Kidney (tissue), 14 donors: ENCODE measurements around the gene PRR11. TPM values are rescaled to one million over a fixed set of nuclear protein-coding genes. Genes with fewer than 3 reads are reported as not detected.

Experiments
- DNase-seq, 5 donors: peaks; one replicate each; pipeline ENCODE4 v3.0.0-alpha.2; 2013 to 2020
- FAIRE-seq: peaks from 2 replicates; lab custom pipeline; 2012; peaks lifted over from hg19 to GRCh38; lab: Jason Lieb, UNC
- H3K27ac ChIP-seq, 2 donors: one replicate each; pipeline ENCODE4 v1.7.0; 2013; ENCODE audit warnings: low read depth in 2 of 2, low read length in 2 of 2, inconsistent platforms in 1 of 2
- H3K27me3 ChIP-seq: one replicate; pipeline ENCODE4 v1.7.1; 2013; ENCODE audit warnings: low read length, inconsistent platforms; ENCODE audit not compliant: control insufficient read depth, insufficient read depth
- H3K36me3 ChIP-seq, 3 donors: one replicate each; pipeline versions ENCODE4 v1.7.0 to v1.7.1; 2013; ENCODE audit warnings: low read length in 3 of 3, control low read depth in 1 of 3, inconsistent platforms in 1 of 3; ENCODE audit not compliant: insufficient read depth in 3 of 3, control insufficient read depth in 2 of 3
- H3K4me1 ChIP-seq, 3 donors: one replicate each; pipeline versions ENCODE4 v1.7.0 to v1.7.1; 2013; ENCODE audit warnings: low read length in 3 of 3, inconsistent platforms in 1 of 3, low read depth in 1 of 3; ENCODE audit not compliant: control insufficient read depth in 2 of 3, insufficient read depth in 2 of 3
- H3K4me3 ChIP-seq, 3 donors: one replicate each; pipeline versions ENCODE4 v1.7.0 to v1.8.1; 2013; ENCODE audit warnings: low read length in 3 of 3, control low read depth in 1 of 3, inconsistent platforms in 1 of 3
- H3K9ac ChIP-seq, 3 donors: one replicate each; pipeline versions ENCODE4 v1.7.0 to v1.7.1; 2013; ENCODE audit warnings: low read length in 3 of 3, control low read depth in 1 of 3, inconsistent platforms in 1 of 3
- H3K9me3 ChIP-seq, 3 donors: one replicate each; pipeline versions ENCODE4 v1.7.0 to v1.7.1; 2013; ENCODE audit warnings: low read length in 3 of 3, control low read depth in 1 of 3, inconsistent platforms in 1 of 3; ENCODE audit not compliant: control insufficient read depth in 2 of 3, insufficient read depth in 1 of 3
- CTCF ChIP-seq: IDR thresholded peaks from 3 replicates; pipeline ENCODE4 v1.5.1; 2012; ENCODE audit warnings: mild to moderate bottlenecking, moderate library complexity, borderline replicate concordance; ENCODE audit not compliant: insufficient read depth; ENCODE audit errors: extremely low read depth
- intact Hi-C: fragments of 100-400 bp; cut with DNase I; formaldehyde crosslinking; loops from one replicate; pipeline ENCODE4 v1.11.1; 2022
- polyA plus RNA-seq: library from polyadenylated mRNA; stranded (reverse); fragments of 350-450 nt; fragmentation: Illumina TruSeq; extraction: RNeasy Lipid Tissue Mini Kit (QIAGEN cat#74804); gene quantifications from one replicate; pipeline ENCODE4 v1.2.3, GENCODE V29; 2014; ENCODE audit warnings: low read depth, low replicate concordance; ENCODE audit not compliant: insufficient read depth
- total RNA-seq: library from RNA; stranded (reverse); fragmentation: NEBNext Ultra II Directional; extraction: Animal tissue kit (Norgen Biotek cat#: 25700); gene quantifications from one replicate; pipeline ENCODE4 v1.2.1, GENCODE V29; 2021
- donor health status: control.
- donor health status: control.
- donor health status: control.
- donor health status: control.
- donor health status: control.
- donor health status: DM: yes; HTN: yes; CAD: no.
- donor health status: Normal renal cell carcinoma (clear cell type).

Gene PRR11
- total and polyA plus RNA-seq, 2 donors from 2014 or later: 0.26 to 2.5 TPM

- no peak for DNase-seq
- Histone ChIP-seq H3K36me3 (no peaks in the 10 kb centered on the region), H3K27me3 (no peaks in the 10 kb centered on the region), H3K4me1 (no peaks in the 10 kb centered on the region), H3K4me3 (no peak overlapping the region), H3K9me3 (no peaks in the 10 kb centered on the region), H3K9ac (no peak overlapping the region), H3K27ac (no peak overlapping the region)
- intact Hi-C loops: no loop called here
- TF ChIP-seq CTCF: no peak
- no peak for FAIRE-seq
Observed at GRCh38 chr17:59139939-59140338, 15.6 kb upstream of the PRR11 start.

- DNase-seq: no peak
- no peaks in the 10 kb centered on the region for H3K27me3 ChIP-seq
- H3K4me3 ChIP-seq: no peak overlapping the region
- no peak for FAIRE-seq
- H3K9ac ChIP-seq: no peak overlapping the region
- H3K36me3 ChIP-seq: no peaks in the 10 kb centered on the region
- H3K9me3 ChIP-seq: no peaks in the 10 kb centered on the region
- no peak for TF ChIP-seq CTCF
- intact Hi-C loops: no loop called here
- H3K27ac ChIP-seq: no peak overlapping the region
- H3K4me1 ChIP-seq: no peaks in the 10 kb centered on the region
Observed at GRCh38 chr17:59141860-59142259, 13.7 kb upstream of the PRR11 start.

GRCh38 chr17:59145571-59146096 lies 9.9 kb upstream of the PRR11 start:
- H3K27me3 ChIP-seq: no peaks in the 10 kb centered on the region
- no peak overlapping the region for H3K27ac ChIP-seq
- no peak for FAIRE-seq
- no peak overlapping the region for H3K4me3 ChIP-seq
- no peaks in the 10 kb centered on the region for H3K36me3 ChIP-seq
- DNase-seq: no peak
- H3K9me3 ChIP-seq: no peaks in the 10 kb centered on the region
- TF ChIP-seq CTCF: no peak
- intact Hi-C loops: no loop called here
- no peaks in the 10 kb centered on the region for H3K4me1 ChIP-seq
- no peak overlapping the region for H3K9ac ChIP-seq

- intact Hi-C loops: no loop called here
- DNase-seq (no peak), FAIRE-seq (no peak)
- TF ChIP-seq CTCF: no peak
- no peak overlapping the region for H3K27ac ChIP-seq
- H3K4me3 ChIP-seq: no peak overlapping the region
- no peaks in the 10 kb centered on the region for H3K36me3 ChIP-seq
- no peaks in the 10 kb centered on the region for H3K27me3 ChIP-seq
- no peaks in the 10 kb centered on the region for H3K4me1 ChIP-seq
- H3K9me3 ChIP-seq: no peaks in the 10 kb centered on the region
- H3K9ac ChIP-seq: no peak overlapping the region
Observed at GRCh38 chr17:59149051-59149450, 6.5 kb upstream of the PRR11 start.
